Natural killer cell (primary cell): ENCODE data around the gene CASP8. TPM values are rescaled to one million over a fixed set of nuclear protein-coding genes. Genes with fewer than 3 reads are reported as not detected.

Experiments
- ATAC-seq, 3 donors: fragments of 150-1000 bp in 2 of 3; fragments of 200-7000 bp in 1 of 3; cut with Tn5 transposase; 1 replicate in 1 of 3; 2 replicates in 2 of 3; pipeline ENCODE4 v1.10.0; 2021; ENCODE audit warnings: mild to moderate bottlenecking in 2 of 3, moderate library complexity in 2 of 3
- DNase-seq, 2 donors: peaks; one replicate each; pipeline versions ENCODE4 v3.0.0 to v3.0.0-alpha.2; 2013 to 2021; ENCODE audit warnings: mixed read lengths in 1 of 2
- H3K27ac ChIP-seq: one replicate; pipeline ENCODE4 v1.5.1; 2013; ENCODE audit warnings: mild to moderate bottlenecking, low read length
- H3K27me3 ChIP-seq: one replicate; pipeline ENCODE4 v1.6.1; 2013; ENCODE audit warnings: low read length; ENCODE audit not compliant: control insufficient read depth, insufficient read depth
- H3K36me3 ChIP-seq: one replicate; pipeline ENCODE4 v1.6.1; 2013; ENCODE audit warnings: low read length; ENCODE audit not compliant: control insufficient read depth, insufficient read depth
- H3K4me1 ChIP-seq: one replicate; pipeline ENCODE4 v1.6.1; 2013; ENCODE audit warnings: low read length; ENCODE audit not compliant: control insufficient read depth, insufficient read depth
- H3K4me3 ChIP-seq: one replicate; pipeline ENCODE4 v1.5.1; 2013; ENCODE audit warnings: low read length
- H3K9me3 ChIP-seq: one replicate; pipeline ENCODE4 v1.6.1; 2013; ENCODE audit warnings: low read length; ENCODE audit not compliant: control insufficient read depth, insufficient read depth
- H3K27ac Mint-ChIP-seq, 2 donors: one replicate each; pipeline ENCODE4 v1.8.0; 2022; ENCODE audit warnings: mild to moderate bottlenecking in 2 of 2, mixed read lengths in 2 of 2, moderate library complexity in 1 of 2
- H3K27me3 Mint-ChIP-seq, 2 donors: one replicate each; pipeline ENCODE4 v1.8.0; 2022; ENCODE audit warnings: low read depth in 2 of 2, mixed read lengths in 2 of 2
- H3K36me3 Mint-ChIP-seq: one replicate; pipeline ENCODE4 v1.8.0; 2022; ENCODE audit warnings: mixed read lengths
- H3K4me1 Mint-ChIP-seq, 2 donors: one replicate each; pipeline ENCODE4 v1.8.0; 2022; ENCODE audit warnings: mixed read lengths in 2 of 2
- H3K4me3 Mint-ChIP-seq: one replicate; pipeline ENCODE4 v1.8.0; 2022; ENCODE audit warnings: mild to moderate bottlenecking, moderate library complexity, mixed read lengths
- H3K9me3 Mint-ChIP-seq, 2 donors: one replicate each; pipeline ENCODE4 v1.8.0; 2022; ENCODE audit warnings: mixed read lengths in 2 of 2
- WGBS: methylation state at CpG from one replicate; pipeline ENCODE4 v1.1.7; 2013; ENCODE audit warnings: missing lambda C conversion rate; ENCODE audit not compliant: insufficient coverage; 5-methylcytosine and 5-hydroxymethylcytosine counted together
- intact Hi-C: fragments of 100-400 bp; cut with micrococcal nuclease; formaldehyde crosslinking; loops from one replicate; pipeline ENCODE4 v1.14.2; 2022
- total RNA-seq, 4 donors: library from RNA; stranded (reverse); fragments of 120-200 nt in 1 of 4; gene quantifications; one replicate each; pipeline versions ENCODE4 v1.2.3 to v1.2.4, GENCODE V29; 2013 to 2022
- TF ChIP-seq, protein P1 (sequence below): fragments of 200-600 bp; IDR thresholded peaks from one replicate; pipeline ENCODE4 v1.8.0; 2022; ENCODE audit warnings: antibody characterized with exemption

Gene CASP8
- total RNA-seq, 3 donors from 2014 or later (not counting 1 experiment from before 2014, with no cell fraction given) = 218 to 404 (median 347) TPM

DNA sequence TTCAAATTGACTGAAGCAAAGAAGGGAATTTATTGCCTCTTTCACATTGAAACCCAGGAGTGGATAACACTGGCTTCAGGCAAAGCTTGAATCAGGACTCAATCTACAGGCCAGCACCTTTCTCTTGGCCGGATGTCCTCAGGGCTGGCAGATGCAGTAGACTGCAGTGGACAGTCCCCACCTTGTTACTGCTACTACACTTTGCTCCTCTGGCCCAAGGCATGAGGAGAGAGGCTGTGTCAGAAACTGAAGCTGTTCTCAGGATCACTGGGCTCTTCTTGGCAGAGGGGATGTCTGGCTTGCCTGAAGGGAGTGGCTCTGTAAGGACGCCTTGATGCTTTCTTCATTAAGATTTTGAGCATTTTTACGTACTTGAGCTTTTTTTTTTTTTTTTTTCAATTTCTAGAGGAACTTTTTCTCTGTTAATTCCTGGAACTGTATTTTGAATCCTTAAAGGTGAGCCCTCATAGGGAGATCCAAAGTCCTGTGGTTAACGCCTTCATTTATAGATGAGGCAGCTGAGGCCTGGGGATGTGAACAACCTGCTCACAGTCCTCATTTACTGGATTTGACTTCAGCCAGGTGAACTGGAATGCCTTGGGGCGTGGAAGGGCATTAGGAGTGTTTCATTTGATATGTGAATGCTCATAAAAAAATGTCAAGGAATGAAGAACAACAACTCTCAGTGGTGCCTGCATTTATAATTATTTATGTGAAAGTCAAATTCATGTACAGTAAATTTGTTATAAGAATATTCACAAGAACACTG, 40.8 kb upstream of the CASP8 start:
- H3K4me1 Mint-ChIP-seq = peaks cover 13 to 21% of the 10 kb centered on the region in 2 donors
- peaks cover 7% of the 10 kb centered on the region for H3K36me3 Mint-ChIP-seq
- TF ChIP-seq, protein P1, sequence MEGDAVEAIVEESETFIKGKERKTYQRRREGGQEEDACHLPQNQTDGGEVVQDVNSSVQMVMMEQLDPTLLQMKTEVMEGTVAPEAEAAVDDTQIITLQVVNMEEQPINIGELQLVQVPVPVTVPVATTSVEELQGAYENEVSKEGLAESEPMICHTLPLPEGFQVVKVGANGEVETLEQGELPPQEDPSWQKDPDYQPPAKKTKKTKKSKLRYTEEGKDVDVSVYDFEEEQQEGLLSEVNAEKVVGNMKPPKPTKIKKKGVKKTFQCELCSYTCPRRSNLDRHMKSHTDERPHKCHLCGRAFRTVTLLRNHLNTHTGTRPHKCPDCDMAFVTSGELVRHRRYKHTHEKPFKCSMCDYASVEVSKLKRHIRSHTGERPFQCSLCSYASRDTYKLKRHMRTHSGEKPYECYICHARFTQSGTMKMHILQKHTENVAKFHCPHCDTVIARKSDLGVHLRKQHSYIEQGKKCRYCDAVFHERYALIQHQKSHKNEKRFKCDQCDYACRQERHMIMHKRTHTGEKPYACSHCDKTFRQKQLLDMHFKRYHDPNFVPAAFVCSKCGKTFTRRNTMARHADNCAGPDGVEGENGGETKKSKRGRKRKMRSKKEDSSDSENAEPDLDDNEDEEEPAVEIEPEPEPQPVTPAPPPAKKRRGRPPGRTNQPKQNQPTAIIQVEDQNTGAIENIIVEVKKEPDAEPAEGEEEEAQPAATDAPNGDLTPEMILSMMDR = no peak
- Histone ChIP-seq H3K27me3 (no peaks in the 10 kb centered on the region), H3K4me1 (peaks cover 3% of the 10 kb centered on the region), H3K9me3 (no peaks in the 10 kb centered on the region), H3K36me3 (peaks cover 41% of the 10 kb centered on the region), H3K4me3 (no peak overlapping the region), H3K27ac (no peak overlapping the region)
- WGBS = 92% methylated on average over 5 of the region's 5 CpGs
- ATAC-seq (no peak), DNase-seq (no peak)
- intact Hi-C loops = no loop called here
- H3K27me3 Mint-ChIP-seq = no peaks in the 10 kb centered on the region
- no peaks in the 10 kb centered on the region for H3K9me3 Mint-ChIP-seq
- peak overlapping the region; percentile 81 to 84 for H3K27ac Mint-ChIP-seq
- no peak overlapping the region for H3K4me3 Mint-ChIP-seq

DNA sequence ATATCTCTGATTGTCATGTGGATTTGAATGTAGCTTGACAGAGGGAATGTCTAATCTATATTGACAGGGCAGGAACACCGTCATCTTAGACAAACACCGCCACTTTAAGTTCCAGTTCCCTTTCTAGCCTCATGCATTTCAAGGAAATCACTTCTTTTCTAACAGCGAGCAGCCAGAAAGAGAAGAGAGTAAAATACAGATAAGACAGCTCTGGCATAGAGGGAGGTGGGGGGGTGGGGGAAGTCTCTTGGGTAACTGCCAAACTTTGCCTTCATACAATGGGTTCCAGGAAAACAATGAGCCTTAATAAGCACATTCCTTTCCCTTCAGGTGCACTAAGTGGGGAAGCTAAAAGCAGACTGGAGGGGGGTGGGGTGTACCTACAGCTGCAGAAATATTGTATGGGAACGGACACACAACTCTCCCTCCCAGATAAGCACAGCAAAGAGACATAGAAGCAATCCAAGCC, 40.2 kb upstream of the CASP8 start:
- no peaks in the 10 kb centered on the region for H3K9me3 ChIP-seq
- no peak for ATAC-seq
- no peaks in the 10 kb centered on the region for H3K27me3 ChIP-seq
- TF ChIP-seq, protein P1 = no peak
- H3K27ac ChIP-seq = no peak overlapping the region
- H3K9me3 Mint-ChIP-seq = no peaks in the 10 kb centered on the region
- peaks cover 6% of the 10 kb centered on the region for H3K36me3 Mint-ChIP-seq
- peaks cover 13 to 28% of the 10 kb centered on the region in 2 donors for H3K4me1 Mint-ChIP-seq
- peak in 1 of 2 donors; percentile 23 for DNase-seq
- intact Hi-C loops = no loop called here
- peaks cover 3% of the 10 kb centered on the region for H3K4me1 ChIP-seq
- peak overlapping the region; percentile 81 to 84 for H3K27ac Mint-ChIP-seq
- 60% methylated on average over 1 of the region's 4 CpGs for WGBS
- H3K4me3 ChIP-seq = no peak overlapping the region
- H3K27me3 Mint-ChIP-seq = no peaks in the 10 kb centered on the region
- H3K36me3 ChIP-seq = peaks cover 41% of the 10 kb centered on the region
- no peak overlapping the region for H3K4me3 Mint-ChIP-seq

GRCh38 chr2:201223089-201224073, 37.0 kb upstream of the CASP8 start:
- no peaks in the 10 kb centered on the region for H3K9me3 ChIP-seq
- Mint-ChIP-seq H3K27me3 (no peaks in the 10 kb centered on the region), H3K36me3 (no peaks in the 10 kb centered on the region), H3K9me3 (no peaks in the 10 kb centered on the region), H3K4me3 (peak overlapping the region; percentile 25), H3K4me1 (peaks cover 12 to 30% of the 10 kb centered on the region in 2 donors), H3K27ac (peak overlapping the region; percentile 81 to 84)
- peaks cover 20% of the 10 kb centered on the region for H3K36me3 ChIP-seq
- ATAC-seq (peak; percentile 26 to 31 (median 27)), DNase-seq (no peak)
- intact Hi-C loops = no loop called here
- peak overlapping the region; percentile 12 for H3K27ac ChIP-seq
- H3K27me3 ChIP-seq = no peaks in the 10 kb centered on the region
- WGBS = 66% methylated on average over 5 of the region's 8 CpGs
- TF ChIP-seq, protein P1 = no peak
- H3K4me3 ChIP-seq = no peak overlapping the region
- peaks cover 3% of the 10 kb centered on the region for H3K4me1 ChIP-seq
